IPS-15b (cell line): ENCODE measurements around the gene RAB3B.
"Not testable (repeated sequence)": the region's sequence is repeated elsewhere in the genome, so short reads cannot be mapped to it uniquely, and the experiment has no call there.

Experiments
- H3K27me3 ChIP-seq: one replicate; pipeline ENCODE4 v1.6.1; 2013; ENCODE audit warnings: low read length; ENCODE audit not compliant: control insufficient read depth, insufficient read depth
- H3K36me3 ChIP-seq: one replicate; pipeline ENCODE4 v1.6.1; 2013; ENCODE audit warnings: low read length; ENCODE audit not compliant: control insufficient read depth, insufficient read depth
- H3K4me1 ChIP-seq: one replicate; pipeline ENCODE4 v1.6.1; 2013; ENCODE audit warnings: mild to moderate bottlenecking, low read length; ENCODE audit not compliant: control insufficient read depth, insufficient read depth
- H3K4me3 ChIP-seq: one replicate; pipeline ENCODE4 v1.5.1; 2013; ENCODE audit warnings: low read depth, low read length
- H3K9ac ChIP-seq: one replicate; pipeline ENCODE4 v1.6.1; 2013; ENCODE audit warnings: low read depth, mild to moderate bottlenecking, low read length
- H3K9me3 ChIP-seq: one replicate; pipeline ENCODE4 v1.6.1; 2013; ENCODE audit warnings: mild to moderate bottlenecking, low read length; ENCODE audit not compliant: control insufficient read depth, insufficient read depth

The RAB3B gene, protein sequence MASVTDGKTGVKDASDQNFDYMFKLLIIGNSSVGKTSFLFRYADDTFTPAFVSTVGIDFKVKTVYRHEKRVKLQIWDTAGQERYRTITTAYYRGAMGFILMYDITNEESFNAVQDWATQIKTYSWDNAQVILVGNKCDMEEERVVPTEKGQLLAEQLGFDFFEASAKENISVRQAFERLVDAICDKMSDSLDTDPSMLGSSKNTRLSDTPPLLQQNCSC

DNA sequence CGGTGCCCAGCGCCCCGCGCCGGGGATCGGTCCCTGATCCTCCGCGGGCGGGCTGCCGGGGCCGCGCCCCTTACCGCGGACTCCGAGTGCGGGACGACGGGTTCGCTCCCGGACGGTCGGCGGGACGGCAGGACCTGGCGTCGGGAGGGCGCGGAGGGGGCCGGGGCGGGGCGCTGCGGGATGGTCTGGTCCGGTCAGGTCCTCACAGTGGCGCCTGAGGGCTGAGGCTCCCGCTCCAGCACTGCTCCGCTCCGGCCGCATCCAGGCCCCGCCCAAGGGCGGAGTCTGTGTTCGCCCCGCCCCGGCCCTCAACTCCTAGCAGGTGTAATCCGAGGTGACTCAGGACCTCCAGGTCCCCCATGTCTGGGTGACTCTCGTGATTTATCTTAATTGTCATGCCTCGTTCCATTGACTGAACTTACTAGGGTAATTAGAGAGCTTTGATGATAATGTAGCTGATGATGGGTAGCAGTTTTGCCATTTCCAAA, at the start of gene RAB3B:
Gene RAB3B (minus strand): TSS at position 223 of the 488 bp plus-strand sequence. CDS start 13,583 bp downstream, outside the sequence.
- H3K27me3 ChIP-seq = peaks cover 11% of the 10 kb centered on the region
- peaks cover 2% of the 10 kb centered on the region for H3K4me1 ChIP-seq
- H3K4me3 ChIP-seq = peak within 1 kb of the TSS; percentile 71
- no peaks in the 10 kb centered on the region for H3K36me3 ChIP-seq
- H3K9me3 ChIP-seq = no peaks in the 10 kb centered on the region
- no peak within 1 kb of the TSS for H3K9ac ChIP-seq

DNA sequence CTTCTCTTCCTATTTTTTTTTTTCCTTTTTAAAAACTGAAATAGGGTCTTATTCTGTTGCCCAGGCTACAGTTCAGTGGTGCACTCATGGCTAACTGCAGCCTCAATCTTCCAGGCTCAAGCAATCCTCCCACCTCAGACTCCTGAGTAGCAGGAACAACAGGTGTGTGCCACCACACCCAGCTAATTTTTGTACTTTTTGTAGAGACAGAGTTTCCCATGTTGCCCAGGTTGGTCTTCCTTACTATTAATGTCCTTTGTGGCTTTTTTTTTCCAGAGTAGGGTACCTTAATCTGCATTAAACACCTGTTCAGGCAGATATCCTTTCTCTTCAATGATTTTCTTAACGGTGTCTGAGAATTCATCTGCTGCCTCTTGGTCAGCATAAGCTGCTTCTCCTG, 47.4 kb upstream of the RAB3B start:
- peaks cover 2% of the 10 kb centered on the region for H3K36me3 ChIP-seq
- H3K9ac ChIP-seq = no peak overlapping the region
- no peak overlapping the region for H3K4me3 ChIP-seq
- no peaks in the 10 kb centered on the region for H3K4me1 ChIP-seq
- no peaks in the 10 kb centered on the region for H3K9me3 ChIP-seq
- H3K27me3 ChIP-seq = no peaks in the 10 kb centered on the region

DNA sequence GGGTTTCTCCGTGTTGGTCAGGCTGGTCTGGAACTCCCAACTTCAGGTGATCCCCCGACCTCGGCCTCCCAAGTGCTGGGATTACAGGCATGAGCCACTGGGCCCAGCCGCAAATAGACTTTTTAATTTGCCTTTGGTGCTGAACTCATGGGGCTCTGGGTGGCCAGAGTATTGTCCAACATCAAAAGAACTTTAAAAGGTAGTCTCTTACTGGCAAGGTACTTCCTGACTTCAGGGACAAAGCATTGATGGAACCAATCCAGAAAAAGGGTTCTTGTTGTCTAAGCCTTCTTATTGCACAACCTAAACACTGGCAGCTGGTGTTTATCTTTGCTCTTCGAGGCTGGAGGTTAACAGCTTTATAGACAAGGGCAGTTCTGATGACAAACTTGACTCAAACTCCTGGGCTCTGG, 46.9 kb upstream of the RAB3B start:
- Histone ChIP-seq H3K27me3 (no peaks in the 10 kb centered on the region), H3K9me3 (no peaks in the 10 kb centered on the region), H3K9ac (no peak overlapping the region), H3K4me3 (no peak overlapping the region), H3K4me1 (no peaks in the 10 kb centered on the region), H3K36me3 (peaks cover 2% of the 10 kb centered on the region)

DNA sequence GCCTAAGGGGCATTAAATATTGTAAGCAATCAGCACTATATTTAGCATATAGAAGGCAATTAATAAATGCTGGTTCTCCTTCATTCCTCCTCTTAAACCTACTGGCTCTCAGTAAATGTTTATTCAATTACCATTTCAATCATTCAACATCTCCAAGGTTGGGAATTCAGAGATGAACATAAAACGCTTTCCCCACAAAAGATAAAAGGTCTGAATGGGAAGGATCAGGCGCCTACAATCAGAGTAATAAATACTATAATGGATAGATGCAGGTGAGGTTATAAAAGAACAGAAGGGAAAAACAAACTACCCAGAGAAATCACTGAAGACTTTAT, 43.5 kb upstream of the RAB3B start:
- no peaks in the 10 kb centered on the region for H3K36me3 ChIP-seq
- H3K4me3 ChIP-seq = peak overlapping the region; percentile 98
- H3K4me1 ChIP-seq = no peaks in the 10 kb centered on the region
- no peaks in the 10 kb centered on the region for H3K9me3 ChIP-seq
- no peaks in the 10 kb centered on the region for H3K27me3 ChIP-seq
- no peak overlapping the region for H3K9ac ChIP-seq

DNA sequence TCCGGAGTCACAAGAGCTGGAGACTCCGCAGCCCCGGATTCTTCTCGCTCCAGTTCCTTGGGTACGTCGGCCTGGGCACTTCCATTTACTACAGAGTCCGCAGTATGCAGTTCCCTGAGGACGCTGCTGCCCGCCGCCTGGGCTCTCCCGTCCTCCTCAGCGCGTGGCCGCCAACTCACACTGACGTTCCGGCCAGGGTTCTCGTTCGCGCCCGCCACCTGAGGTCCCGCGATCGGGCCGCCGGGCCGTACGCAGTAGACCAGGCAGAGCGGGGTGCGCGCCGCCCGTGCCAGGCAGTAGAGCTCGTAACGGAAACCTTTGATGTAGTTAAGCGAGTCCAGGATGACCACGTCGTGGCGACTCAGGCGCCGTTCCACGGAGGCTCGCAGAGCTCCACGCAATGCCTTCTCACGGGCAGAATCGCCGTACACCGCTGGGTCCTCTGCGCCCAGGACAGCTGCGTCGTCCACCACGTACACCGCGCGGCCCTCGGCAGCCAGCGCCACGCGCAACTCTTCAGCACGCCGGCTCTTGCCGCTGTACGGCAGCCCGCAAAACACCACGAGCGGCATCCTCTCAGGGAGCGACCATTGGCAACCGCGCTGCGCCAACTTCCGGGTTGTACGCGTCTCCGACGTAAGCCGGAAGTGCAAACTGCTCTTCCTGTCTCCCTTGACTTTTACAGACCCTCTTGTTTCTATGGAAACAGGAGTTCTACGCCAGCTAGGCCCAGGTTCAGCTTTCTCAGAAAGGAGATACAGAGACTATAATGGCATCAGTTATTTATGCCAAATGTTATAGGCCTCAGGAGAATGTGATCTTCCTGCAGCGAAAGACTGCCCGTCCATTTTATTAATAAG, 42.9 kb upstream of the RAB3B start, which contains the start of gene KTI12:
Gene KTI12 (minus strand): TSS at position 621 of the 860 bp plus-strand sequence. CDS start 49 bp downstream, at position 572.
- H3K27me3 ChIP-seq = no peaks in the 10 kb centered on the region
- H3K9me3 ChIP-seq = no peaks in the 10 kb centered on the region
- peak within 1 kb of the TSS; percentile 98 for H3K4me3 ChIP-seq
- H3K9ac ChIP-seq = peak within 1 kb of the TSS; percentile 84
- no peaks in the 10 kb centered on the region for H3K36me3 ChIP-seq
- no peaks in the 10 kb centered on the region for H3K4me1 ChIP-seq

DNA sequence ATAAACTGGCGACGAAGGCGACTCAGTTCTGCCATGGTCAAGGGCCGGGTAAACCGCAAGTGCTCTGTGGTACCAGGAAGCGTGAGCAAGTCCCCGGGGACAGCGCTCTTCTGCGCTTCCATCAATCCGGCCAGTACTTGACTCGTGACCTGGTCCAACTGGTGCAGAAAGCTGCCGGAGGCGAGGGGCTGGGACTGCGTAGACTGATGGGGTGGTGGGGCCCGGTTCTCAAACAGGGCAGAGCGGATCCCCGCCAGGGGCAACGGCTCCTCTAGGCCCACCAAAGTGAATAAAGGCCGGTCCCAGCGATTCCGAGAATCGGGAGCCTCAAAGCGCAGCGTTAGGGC, 42.3 kb upstream of the RAB3B start:
- Histone ChIP-seq H3K9ac (peak overlapping the region; percentile 84), H3K4me1 (no peaks in the 10 kb centered on the region), H3K9me3 (no peaks in the 10 kb centered on the region), H3K36me3 (no peaks in the 10 kb centered on the region), H3K4me3 (peak overlapping the region; percentile 98), H3K27me3 (no peaks in the 10 kb centered on the region)

DNA sequence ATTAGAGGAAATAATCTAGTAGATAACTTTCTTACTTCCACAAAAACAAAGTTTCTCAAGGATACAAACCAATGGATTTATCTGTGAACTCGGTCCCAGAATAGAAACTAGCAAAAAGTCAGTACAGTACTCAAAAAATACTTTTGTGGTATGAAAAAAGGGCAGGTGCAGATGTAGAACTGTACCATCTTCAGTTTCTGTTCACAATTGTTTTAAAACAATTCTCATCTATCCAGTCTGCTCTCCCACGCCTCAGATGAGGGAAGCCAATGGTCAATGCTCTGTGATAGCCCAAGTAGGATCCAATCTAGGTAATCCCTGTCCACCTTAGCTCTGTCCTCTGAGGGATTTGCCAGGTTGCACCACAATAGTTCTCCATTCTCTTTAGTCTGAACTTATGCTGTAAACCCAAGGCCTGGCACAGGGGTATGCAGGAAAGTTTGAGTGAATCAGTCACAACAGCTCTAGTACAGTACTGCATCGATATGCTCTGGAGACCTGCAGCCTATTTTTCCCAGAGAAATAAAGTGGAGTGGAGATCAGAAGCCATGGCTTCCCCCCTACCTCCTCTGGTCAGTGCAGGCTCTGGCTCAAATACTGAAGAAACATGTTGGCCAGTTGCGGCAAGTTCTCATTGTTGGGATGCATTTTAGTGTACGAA, 41.8 kb upstream of the RAB3B start:
- Histone ChIP-seq H3K4me3 (peak overlapping the region; percentile 98), H3K27me3 (no peaks in the 10 kb centered on the region), H3K36me3 (no peaks in the 10 kb centered on the region), H3K4me1 (no peaks in the 10 kb centered on the region), H3K9ac (peak overlapping the region; percentile 84), H3K9me3 (no peaks in the 10 kb centered on the region)

DNA sequence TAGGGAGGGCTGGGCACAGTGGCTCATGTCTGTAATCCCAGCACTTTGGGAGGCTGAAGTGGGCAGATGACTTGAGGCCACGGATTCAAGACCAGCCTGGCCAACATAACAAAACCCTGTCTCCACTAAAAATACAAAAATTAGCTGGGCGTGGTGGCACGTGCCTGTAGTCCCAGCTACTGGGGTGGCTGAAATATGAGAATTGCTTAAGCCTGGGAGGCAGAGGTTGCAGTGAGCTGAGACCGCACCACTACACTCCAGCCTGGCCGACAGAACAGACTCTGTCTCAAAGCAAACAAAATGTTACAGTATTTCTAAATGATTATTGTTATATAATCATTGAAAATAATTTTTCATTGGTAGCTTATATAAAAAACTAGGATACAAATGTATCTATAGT, 38.3 kb upstream of the RAB3B start:
- not testable (repeated sequence) for H3K9me3 ChIP-seq, H3K27me3 ChIP-seq, H3K36me3 ChIP-seq

DNA sequence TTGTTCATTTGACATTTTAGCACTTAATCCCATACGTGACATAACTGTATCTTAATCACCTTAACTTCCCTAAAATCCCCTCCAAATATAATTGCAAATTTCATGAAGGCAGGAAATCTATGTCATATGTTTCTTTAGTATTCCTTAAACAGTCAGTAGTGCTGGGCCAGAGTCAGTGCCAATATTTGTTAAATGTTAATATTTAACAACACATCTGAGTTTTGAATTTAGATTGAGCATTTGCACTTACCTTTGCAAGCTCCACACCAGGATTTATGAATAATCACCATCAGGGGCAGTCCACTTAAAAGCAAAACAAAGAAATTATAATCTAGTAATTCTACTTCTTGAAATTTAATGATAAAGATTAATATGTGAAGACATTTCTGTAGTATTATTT, 37.8 kb upstream of the RAB3B start:
- Histone ChIP-seq H3K36me3 (no peaks in the 10 kb centered on the region), H3K4me3 (no peak overlapping the region), H3K4me1 (no peaks in the 10 kb centered on the region), H3K9ac (no peak overlapping the region), H3K9me3 (no peaks in the 10 kb centered on the region), H3K27me3 (no peaks in the 10 kb centered on the region)

More for the DNA sequence above, 38.3 kb upstream of the RAB3B start:
- not testable (repeated sequence) for H3K4me1 ChIP-seq, H3K4me3 ChIP-seq, H3K9ac ChIP-seq

DNA sequence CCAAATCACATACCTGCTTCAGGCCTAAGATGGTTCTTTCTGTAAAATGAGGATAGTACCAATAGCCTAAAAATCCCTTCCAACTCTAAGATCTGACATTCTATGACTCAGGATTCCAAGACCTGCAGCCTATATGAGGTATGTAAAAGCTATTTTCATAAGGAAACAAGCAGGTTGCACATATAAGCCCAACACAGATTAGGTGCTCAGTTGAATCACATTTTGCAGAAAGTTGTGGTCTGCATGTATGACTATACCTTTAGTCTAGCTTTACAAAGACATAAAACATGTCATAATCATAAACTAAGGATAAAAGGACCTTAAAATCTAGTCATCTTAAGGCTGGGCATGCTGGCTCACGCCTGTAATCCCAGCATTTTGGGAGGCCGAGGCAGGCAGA, 35.8 kb upstream of the RAB3B start:
- no peaks in the 10 kb centered on the region for H3K4me1 ChIP-seq
- H3K36me3 ChIP-seq = peaks cover 2% of the 10 kb centered on the region

DNA sequence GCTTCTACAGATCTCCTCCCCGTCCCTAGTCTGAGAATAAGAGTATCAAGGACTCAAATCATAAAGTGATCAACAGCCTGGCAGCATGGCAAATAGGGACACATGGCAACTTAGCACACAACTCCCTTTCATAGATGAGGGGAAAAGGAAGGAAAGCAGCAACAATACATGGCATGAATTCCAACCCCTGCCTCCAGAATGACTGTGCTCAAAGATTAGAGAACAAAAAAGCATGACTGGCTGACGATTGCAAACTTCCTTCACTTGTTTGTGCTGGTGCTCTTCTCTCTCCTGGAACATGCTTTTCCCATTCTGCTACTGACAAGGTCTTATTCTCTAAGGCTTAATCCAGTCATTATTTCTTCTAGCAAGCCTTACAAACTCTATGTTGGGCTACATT, 31.6 kb upstream of the RAB3B start:
- Histone ChIP-seq H3K4me3 (no peak overlapping the region), H3K36me3 (peaks cover 2% of the 10 kb centered on the region), H3K4me1 (no peaks in the 10 kb centered on the region), H3K27me3 (no peaks in the 10 kb centered on the region), H3K9me3 (no peaks in the 10 kb centered on the region), H3K9ac (no peak overlapping the region)

More for the DNA sequence above, 35.8 kb upstream of the RAB3B start:
- no peak overlapping the region for H3K9ac ChIP-seq
- H3K27me3 ChIP-seq = no peaks in the 10 kb centered on the region
- H3K9me3 ChIP-seq = no peaks in the 10 kb centered on the region
- no peak overlapping the region for H3K4me3 ChIP-seq
